Lower leg skin (tissue), 3 donors: Measurements from ENCODE around the gene RCAN2.
"Not testable (repeated sequence)": the region's sequence is repeated elsewhere in the genome, so short reads cannot be mapped to it uniquely, and the experiment has no call there.

Experiments
- CTCF ChIP-seq, 3 donors: fragments of 450-650 bp; IDR thresholded peaks; one replicate each; pipeline ENCODE4 v1.5.1; 2016; ENCODE audit warnings: antibody characterized with exemption in 3 of 3, mild to moderate bottlenecking in 3 of 3, moderate library complexity in 2 of 3
- POLR2A ChIP-seq, 2 donors: fragments of 450-650 bp; IDR thresholded peaks; one replicate each; pipeline ENCODE4 v1.6.1; 2016 to 2017; ENCODE audit warnings: antibody characterized with exemption in 2 of 2, mild to moderate bottlenecking in 1 of 2, moderate library complexity in 1 of 2

GRCh38 chr6:46405620-46406180, 85.5 kb downstream of the RCAN2 start:
- TF ChIP-seq CTCF, POLR2A (IDR thresholded peaks at IDR 0.05): not testable (repeated sequence)
